HG03565 (cell line): Measurements from ENCODE around the gene PACRG.

ENCODE experiments used
- ATAC-seq: cut with Tn5 transposase; IDR thresholded peaks from one replicate; pipeline ENCODE4 v1.9.1; 2021; ENCODE audit warnings: mild to moderate bottlenecking, moderate library complexity; ENCODE audit not compliant: unreplicated experiment

The PACRG gene

GRCh38 chr6:163126741-163127140 is 399.0 kb downstream of the PACRG start:
- ATAC-seq = no peak

GRCh38 chr6:163127587-163127986 is 399.8 kb downstream of the PACRG start:
- ATAC-seq = no peak

GRCh38 chr6:163128324-163128723 is 400.6 kb downstream of the PACRG start:
- ATAC-seq = no peak

- no peak for ATAC-seq
These were observed 404.4 kb downstream of the PACRG start for GRCh38 chr6:163132050-163132750.

- no peak for ATAC-seq
These were observed 405.2 kb downstream of the PACRG start for GRCh38 chr6:163133017-163133416.

GRCh38 chr6:163133691-163134090 is 405.9 kb downstream of the PACRG start:
- ATAC-seq = no peak

GRCh38 chr6:163136681-163137397 is 409.1 kb downstream of the PACRG start:
- ATAC-seq = no peak

GRCh38 chr6:163137398-163137881 is 409.7 kb downstream of the PACRG start:
- no peak for ATAC-seq

GRCh38 chr6:163146036-163146435 is 418.3 kb downstream of the PACRG start:
- no peak for ATAC-seq

GRCh38 chr6:163147994-163148393 is 420.2 kb downstream of the PACRG start:
- no peak for ATAC-seq

- ATAC-seq = no peak
These were observed 420.9 kb downstream of the PACRG start for GRCh38 chr6:163148451-163149278.

GRCh38 chr6:163149279-163149848 is 421.6 kb downstream of the PACRG start:
- no peak for ATAC-seq

- no peak for ATAC-seq
These were observed 423.4 kb downstream of the PACRG start for GRCh38 chr6:163151212-163151611.

- no peak for ATAC-seq
These were observed 424.9 kb downstream of the PACRG start for GRCh38 chr6:163152701-163153100.

GRCh38 chr6:163159110-163159509 is 431.3 kb downstream of the PACRG start:
- ATAC-seq = no peak

- no peak for ATAC-seq
These were observed 431.9 kb downstream of the PACRG start for GRCh38 chr6:163159689-163160088.

GRCh38 chr6:163162007-163162873 is 434.5 kb downstream of the PACRG start:
- no peak for ATAC-seq

- ATAC-seq = no peak
These were observed 435.1 kb downstream of the PACRG start for GRCh38 chr6:163162874-163163213.

GRCh38 chr6:163164175-163164900 is 436.6 kb downstream of the PACRG start:
- ATAC-seq = no peak
